ENCODE results near the gene WWOX. TPM values are rescaled to one million over a fixed set of nuclear protein-coding genes. Genes with fewer than 3 reads are reported as not detected.
"Not testable (repeated sequence)": the region's sequence is repeated elsewhere in the genome, so short reads cannot be mapped to it uniquely, and the experiment has no call there.

The WWOX gene
- total RNA-seq, 1 donor from 2014 or later: 28.2 TPM

DNA sequence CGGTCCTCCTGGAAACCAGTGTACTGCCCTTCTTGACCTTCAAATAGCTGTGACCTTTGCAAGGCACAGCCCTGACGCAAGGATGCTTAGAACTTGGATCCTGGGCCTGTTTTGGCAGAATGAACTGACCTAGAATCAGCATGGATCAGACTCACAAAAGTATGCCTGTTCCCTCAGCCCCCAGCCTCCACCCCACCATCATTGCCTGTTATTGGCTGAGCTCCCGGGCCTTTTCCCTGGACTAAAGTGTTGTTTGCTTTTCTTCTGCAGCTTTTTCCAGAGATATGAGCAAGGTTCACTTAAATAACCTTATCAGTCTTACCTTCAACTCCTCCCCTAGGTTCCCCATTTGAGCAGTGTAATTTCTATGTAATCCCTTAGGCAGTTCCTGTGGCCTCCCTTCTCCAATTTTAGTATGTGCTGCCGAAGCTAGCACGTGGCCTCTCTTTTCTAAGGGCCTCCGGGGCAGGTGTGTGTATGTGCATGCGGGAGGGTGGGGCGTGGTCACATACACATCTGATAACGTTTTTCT lies 1153.7 kb downstream of the WWOX start:
- H3K4me3 Mint-ChIP-seq (ENCODE audit: unreplicated experiment): no peak overlapping the region
- TF ChIP-seq, protein P1, sequence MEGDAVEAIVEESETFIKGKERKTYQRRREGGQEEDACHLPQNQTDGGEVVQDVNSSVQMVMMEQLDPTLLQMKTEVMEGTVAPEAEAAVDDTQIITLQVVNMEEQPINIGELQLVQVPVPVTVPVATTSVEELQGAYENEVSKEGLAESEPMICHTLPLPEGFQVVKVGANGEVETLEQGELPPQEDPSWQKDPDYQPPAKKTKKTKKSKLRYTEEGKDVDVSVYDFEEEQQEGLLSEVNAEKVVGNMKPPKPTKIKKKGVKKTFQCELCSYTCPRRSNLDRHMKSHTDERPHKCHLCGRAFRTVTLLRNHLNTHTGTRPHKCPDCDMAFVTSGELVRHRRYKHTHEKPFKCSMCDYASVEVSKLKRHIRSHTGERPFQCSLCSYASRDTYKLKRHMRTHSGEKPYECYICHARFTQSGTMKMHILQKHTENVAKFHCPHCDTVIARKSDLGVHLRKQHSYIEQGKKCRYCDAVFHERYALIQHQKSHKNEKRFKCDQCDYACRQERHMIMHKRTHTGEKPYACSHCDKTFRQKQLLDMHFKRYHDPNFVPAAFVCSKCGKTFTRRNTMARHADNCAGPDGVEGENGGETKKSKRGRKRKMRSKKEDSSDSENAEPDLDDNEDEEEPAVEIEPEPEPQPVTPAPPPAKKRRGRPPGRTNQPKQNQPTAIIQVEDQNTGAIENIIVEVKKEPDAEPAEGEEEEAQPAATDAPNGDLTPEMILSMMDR (IDR thresholded peaks at IDR 0.05): no peak
- H3K4me1 Mint-ChIP-seq (ENCODE audit: unreplicated experiment): no peaks in the 10 kb centered on the region
- no peaks in the 10 kb centered on the region for H3K27me3 Mint-ChIP-seq (ENCODE audit: unreplicated experiment)
- H3K27ac Mint-ChIP-seq (ENCODE audit: unreplicated experiment): no peak overlapping the region
- no peaks in the 10 kb centered on the region for H3K9me3 Mint-ChIP-seq (ENCODE audit: unreplicated experiment)
- DNase-seq (ENCODE audit: extremely low spot score, unreplicated experiment): no peak
- no peaks in the 10 kb centered on the region for H3K36me3 Mint-ChIP-seq (ENCODE audit: unreplicated experiment)

DNA sequence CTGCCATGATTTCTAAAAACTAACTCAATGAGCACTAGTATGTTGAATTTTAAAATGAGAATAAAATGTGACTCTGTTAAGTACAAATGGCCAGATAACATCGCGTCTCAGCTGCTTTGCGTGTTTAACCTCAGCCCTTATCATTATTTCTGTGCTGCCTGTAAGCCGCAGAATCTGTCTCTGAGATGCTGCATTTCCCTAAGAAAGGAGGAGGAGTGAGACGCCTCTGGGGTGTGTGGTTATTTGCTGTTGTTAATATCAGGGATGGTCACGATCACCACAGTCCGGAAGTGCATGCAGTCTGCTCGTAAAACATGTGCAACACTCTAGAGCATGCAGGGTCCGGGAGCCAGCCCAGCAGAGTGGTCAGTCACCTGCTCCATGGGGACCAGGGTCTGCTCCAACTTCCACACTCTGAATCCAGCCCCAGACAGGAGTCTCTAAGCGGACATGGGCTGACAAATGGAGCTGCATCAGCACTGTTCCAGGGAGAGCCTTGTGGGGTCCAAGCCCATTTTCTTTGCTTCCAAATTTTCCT lies 1158.6 kb downstream of the WWOX start:
- no peak for DNase-seq (ENCODE audit: extremely low spot score, unreplicated experiment)
- Mint-ChIP-seq H3K27me3 (ENCODE audit: unreplicated experiment) (no peaks in the 10 kb centered on the region), H3K4me1 (ENCODE audit: unreplicated experiment) (peaks cover 4% of the 10 kb centered on the region), H3K27ac (ENCODE audit: unreplicated experiment) (no peak overlapping the region), H3K9me3 (ENCODE audit: unreplicated experiment) (no peaks in the 10 kb centered on the region), H3K4me3 (ENCODE audit: unreplicated experiment) (no peak overlapping the region), H3K36me3 (ENCODE audit: unreplicated experiment) (no peaks in the 10 kb centered on the region)
- TF ChIP-seq, protein P1 (IDR thresholded peaks at IDR 0.05): no peak

DNA sequence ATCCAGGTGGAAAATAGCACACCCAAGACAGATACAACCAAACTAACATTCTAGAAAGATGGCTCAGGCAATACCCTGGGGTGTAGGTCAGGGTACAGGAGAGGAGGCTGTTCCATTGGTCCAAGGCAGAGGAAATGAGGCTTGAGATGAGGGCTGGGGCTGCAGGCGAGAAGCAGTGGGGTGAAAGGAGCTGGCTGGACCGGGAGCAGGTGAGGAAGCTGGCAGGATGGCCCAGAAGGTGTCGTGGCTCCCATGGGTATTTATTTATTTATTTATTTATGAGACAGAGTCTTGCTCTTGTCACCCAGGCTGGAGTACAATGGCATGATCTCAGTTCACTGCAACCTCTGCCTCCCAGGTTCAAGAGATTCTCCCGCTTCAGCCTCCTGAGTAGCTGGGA lies 1161.4 kb downstream of the WWOX start:
- H3K27me3 Mint-ChIP-seq (ENCODE audit: unreplicated experiment); H3K36me3 Mint-ChIP-seq (ENCODE audit: unreplicated experiment); H3K27ac Mint-ChIP-seq (ENCODE audit: unreplicated experiment); H3K4me1 Mint-ChIP-seq (ENCODE audit: unreplicated experiment); DNase-seq (ENCODE audit: extremely low spot score, unreplicated experiment); H3K4me3 Mint-ChIP-seq (ENCODE audit: unreplicated experiment); H3K9me3 Mint-ChIP-seq (ENCODE audit: unreplicated experiment): not testable (repeated sequence)

DNA sequence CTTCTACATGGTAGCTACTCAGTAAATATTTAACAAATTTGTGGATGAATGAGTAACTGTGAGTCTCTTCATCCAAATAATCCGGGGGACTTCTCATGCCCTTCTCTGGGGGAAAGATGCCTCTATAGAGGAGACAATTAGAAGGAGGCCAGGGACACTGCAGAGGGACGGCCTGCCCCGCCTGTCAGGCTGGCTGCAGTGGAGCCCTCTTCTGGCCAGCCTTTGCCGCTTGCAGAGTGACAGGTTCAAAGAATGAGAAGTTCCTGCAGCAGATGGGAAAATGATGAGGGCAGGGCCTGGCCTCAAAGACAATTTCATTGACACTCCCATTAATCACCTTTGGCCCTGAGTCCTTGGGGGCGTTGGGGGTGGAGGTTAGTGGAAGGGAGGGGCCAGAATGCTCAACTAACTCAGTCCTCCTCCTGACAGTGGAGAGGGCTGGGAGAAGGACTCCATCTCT lies 1162.1 kb downstream of the WWOX start:
- no peak overlapping the region for H3K27ac Mint-ChIP-seq (ENCODE audit: unreplicated experiment)
- DNase-seq (ENCODE audit: extremely low spot score, unreplicated experiment): no peak
- TF ChIP-seq, protein P1 (IDR thresholded peaks at IDR 0.05): peak; percentile 41
- peaks cover 4% of the 10 kb centered on the region for H3K9me3 Mint-ChIP-seq (ENCODE audit: unreplicated experiment)
- H3K27me3 Mint-ChIP-seq (ENCODE audit: unreplicated experiment): peaks cover 4% of the 10 kb centered on the region
- H3K36me3 Mint-ChIP-seq (ENCODE audit: unreplicated experiment): no peaks in the 10 kb centered on the region
- H3K4me3 Mint-ChIP-seq (ENCODE audit: unreplicated experiment): no peak overlapping the region
- peaks cover 4% of the 10 kb centered on the region for H3K4me1 Mint-ChIP-seq (ENCODE audit: unreplicated experiment)

DNA sequence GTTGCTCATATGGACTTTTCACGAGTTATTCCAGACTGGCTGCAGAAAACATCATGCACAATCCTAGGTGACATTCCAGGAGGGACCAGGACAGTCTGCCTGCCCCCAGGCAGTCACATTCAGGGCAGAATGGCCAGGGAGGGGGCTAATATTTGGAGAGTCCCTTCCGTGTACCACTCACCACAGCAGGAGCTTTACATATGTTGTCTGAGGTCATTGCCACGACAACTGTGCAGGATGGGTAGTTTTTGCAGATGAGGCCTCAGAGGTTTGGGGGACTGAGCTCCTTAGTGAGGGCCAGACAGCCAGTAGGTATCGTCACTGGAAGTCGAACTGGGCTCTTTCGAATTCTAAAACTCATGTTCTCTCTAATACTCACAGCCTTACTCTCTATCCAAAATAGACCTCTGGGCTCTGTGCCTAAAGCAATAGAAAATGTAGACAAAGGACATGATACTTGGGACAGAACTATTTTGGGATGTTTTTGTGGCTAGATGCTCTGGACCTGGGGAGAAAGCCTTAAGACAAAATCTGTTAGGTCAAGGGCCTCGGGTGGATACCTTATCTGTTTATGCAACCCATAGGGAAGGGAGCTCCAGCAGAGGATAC lies 1162.6 kb downstream of the WWOX start:
- TF ChIP-seq, protein P1 (IDR thresholded peaks at IDR 0.05): no peak
- no peak overlapping the region for H3K27ac Mint-ChIP-seq (ENCODE audit: unreplicated experiment)
- DNase-seq (ENCODE audit: extremely low spot score, unreplicated experiment): no peak
- no peaks in the 10 kb centered on the region for H3K36me3 Mint-ChIP-seq (ENCODE audit: unreplicated experiment)
- H3K27me3 Mint-ChIP-seq (ENCODE audit: unreplicated experiment): peaks cover 4% of the 10 kb centered on the region
- H3K9me3 Mint-ChIP-seq (ENCODE audit: unreplicated experiment): peaks cover 4% of the 10 kb centered on the region
- H3K4me1 Mint-ChIP-seq (ENCODE audit: unreplicated experiment): peaks cover 4% of the 10 kb centered on the region
- H3K4me3 Mint-ChIP-seq (ENCODE audit: unreplicated experiment): no peak overlapping the region

Other genes with a start within 250 kb of the WWOX start
- not detected in 2 replicates for gene CLEC3A, start 77.1 kb upstream of the WWOX start, total RNA-seq